DMS 273 treated with DMSO at 0.1 percent for 48 hours (cell line): Measurements from ENCODE around the gene CKLF.
"Not testable (repeated sequence)": the region's sequence is repeated elsewhere in the genome, so short reads cannot be mapped to it uniquely, and the experiment has no call there.

Experiments
- DNase-seq: peaks from one replicate; lab custom pipeline; 2025; lab: John Stamatoyannopoulos, UW

CKLF gene

DNA sequence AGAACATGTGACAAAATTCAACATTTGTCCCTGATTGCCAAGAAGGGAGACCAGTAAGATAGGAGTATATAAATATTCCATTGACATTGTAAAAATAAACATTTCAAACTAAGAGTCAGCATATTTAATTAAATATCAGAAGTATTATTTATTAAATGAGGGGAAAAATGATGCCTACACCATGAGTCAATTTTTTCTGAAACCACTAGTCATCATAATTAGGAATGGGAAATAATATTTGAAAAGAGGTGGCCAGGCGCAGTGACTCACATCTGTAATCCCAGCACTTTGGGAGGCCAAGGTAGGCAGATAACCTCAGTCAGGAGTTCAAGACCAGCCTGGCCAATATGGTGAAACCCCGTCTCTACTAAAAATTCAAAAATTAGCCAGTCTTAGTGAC is 16.0 kb downstream of the CKLF start:
- DNase-seq = no peak

DNA sequence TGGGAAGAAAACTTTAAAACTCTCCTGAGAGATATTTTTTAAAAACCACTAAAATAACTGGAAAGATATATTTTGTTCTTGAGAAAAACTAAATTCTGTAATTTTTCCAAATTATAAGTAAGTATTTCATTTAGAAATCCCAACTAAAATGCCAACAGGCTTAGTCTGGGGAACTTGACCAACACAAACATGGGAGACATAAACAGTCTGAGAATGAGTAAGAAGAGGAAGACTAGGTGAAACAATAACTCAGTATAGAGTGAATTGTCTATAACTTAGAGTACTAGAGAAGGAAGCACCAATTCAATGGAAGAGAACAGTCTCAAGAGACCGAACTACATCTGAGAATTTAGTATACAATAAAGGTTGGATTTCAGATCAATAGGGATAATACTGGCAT is 16.8 kb downstream of the CKLF start:
- no peak for DNase-seq

DNA sequence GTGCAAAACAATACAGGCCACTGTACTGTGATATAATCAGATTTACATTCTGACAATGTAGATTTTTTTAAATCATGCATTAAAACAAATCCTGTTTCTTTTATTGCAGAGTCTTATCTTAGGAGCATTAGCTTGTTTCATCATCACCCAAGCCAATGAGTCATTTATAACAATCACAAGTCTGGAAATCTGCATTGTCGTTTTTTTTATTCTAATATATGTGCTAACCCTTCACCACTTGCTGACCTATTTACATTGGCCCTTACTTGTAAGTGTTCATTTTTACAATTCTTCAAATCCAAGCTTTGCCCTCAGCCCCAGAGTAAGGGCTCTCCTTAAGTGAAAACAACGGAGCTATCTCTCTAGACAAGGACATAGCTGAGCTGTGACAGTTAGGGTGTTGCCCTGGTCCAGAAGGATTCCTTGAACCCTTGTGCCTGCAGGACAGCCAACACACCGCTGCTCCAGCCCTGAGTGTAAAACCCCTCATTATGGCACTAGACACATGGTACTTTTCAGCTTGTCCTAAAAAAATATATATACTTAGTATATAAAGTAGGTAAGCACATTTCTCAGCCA is 17.5 kb downstream of the CKLF start:
- no peak for DNase-seq

DNA sequence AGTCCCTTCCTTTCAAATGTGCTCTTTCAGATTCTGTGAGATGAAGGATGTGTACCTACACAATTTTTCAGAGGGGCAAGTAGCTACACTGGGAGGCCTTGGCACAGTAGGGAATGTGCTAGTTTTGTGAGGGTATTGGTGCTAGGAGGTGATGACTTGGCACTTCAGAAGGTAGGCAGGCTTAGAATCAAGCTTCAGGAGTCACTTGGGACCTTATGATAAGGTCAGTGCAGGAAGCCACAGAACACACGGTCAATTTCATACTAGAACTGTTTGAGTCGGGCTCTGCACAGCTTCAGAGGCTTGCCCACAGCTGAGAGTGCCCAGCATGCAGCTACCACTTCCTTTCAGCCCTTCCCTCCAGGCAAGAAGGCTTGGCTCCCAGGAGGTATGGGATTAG is 20.0 kb downstream of the CKLF start:
- DNase-seq = no peak

DNA sequence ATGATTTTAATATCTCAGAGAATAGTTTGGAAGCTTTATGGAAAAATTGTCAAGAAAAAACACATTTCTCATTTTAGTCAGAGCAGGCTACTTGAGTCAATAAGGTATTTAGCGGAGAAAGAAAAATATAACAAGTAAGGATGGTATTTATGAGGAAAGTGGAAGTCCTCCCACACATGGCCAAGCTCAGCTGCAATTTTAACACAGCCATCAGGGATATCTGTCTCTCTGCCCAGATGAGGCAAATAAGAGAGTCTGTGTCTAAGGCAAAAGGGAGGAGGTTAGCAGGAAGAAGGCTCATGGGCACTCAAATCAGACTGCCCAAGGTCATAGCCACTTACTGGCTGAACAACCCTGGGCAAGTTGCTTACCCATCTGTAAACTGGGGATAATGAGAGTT is 21.7 kb downstream of the CKLF start:
- no peak for DNase-seq

DNA sequence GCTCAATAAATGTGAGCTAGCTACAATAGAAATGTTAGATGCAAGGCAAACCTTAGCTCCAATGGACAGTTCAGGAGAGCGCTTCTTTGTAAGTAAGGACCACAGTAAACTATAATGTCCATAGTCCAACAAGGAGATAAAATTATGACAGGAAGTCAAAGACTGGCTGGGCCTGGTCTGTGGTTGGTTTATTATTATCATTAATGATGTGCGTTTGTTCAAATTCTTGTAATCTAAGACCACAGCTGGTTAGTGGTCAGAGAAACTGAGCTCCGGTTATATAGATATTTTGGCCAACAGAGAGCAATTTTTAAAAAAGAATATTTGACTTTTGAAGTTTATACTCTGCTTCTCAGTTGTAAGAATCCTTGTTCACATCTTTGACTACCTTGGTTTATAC is 22.2 kb downstream of the CKLF start:
- no peak for DNase-seq

DNA sequence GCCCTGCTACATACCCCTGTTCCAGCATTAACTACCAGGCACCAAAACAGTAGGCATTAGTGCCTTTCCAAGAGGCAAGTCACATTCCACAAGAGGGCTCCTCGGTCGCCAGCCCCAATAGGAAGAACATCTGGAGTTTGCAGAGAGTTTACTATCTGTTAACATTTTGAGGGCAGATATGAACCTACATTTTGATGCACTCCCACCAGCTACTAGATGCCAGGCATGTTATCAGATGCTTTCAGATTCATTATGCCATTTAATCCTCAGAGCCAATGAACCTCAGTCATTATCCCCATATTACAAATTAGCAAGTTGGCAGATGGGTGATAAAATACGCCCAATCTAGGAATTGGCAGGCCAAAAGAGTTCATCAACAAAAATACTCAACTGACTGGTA is 22.7 kb downstream of the CKLF start:
- no peak for DNase-seq

DNA sequence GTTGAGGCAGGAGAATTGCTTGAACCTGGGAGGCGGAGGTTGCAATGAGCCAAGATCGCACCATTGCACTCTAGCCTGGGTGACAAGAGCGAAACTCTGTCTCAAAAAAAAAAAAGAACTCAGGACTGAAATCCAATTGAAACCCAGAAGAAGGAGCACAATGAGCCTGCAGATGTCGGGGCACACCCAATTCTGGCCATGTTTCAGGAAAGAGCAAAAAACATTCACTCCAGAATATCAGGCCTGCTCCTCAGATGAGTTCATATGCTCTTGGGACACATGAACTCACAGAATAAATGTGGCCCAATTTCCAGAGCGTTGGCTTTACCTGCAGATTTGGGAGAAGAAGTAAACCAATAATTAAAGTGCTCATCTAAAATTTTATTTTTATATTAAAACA is 23.9 kb downstream of the CKLF start:
- DNase-seq = no peak

DNA sequence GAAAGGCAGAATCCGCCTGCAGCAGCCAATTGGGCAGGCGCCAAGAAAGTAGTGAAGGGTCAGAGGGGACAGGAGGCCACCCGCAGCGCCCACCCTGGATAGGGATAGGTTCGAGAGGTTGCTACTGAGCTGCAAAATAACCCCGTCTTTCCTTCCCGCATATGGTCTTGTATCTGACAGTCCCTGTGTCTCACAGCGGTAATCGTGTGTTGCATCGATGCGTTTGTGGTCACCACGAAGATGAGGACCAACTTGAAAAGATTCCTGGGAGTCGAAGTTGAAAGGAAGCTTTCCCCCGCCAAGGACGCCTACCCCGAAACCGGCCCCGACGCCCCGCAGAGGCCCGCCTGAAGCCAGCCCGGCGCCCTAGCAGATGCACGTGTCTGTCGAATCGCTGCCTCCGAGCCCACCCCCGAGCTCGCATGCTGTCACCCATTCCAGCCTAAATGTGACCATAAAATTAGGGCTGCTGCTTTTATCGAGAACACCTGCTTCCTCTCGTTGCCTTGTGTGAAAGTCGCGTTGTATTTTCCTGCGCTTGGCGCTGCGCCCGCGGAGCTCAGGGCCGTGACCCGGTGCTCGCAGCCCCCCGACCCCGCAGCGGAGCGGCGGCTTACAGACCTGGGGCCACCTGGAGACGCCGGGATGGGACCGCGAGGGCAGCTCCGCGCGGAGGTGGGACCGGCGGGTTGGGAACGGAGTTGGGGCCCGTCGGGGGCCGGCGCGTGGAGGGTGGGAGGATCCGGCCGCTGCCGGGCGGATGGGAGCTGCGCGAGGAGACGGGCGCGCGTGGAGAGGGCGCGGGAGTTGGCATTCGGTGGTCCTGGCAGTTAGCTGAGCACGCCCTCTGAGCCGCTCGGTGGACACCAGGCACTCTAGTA is 26.5 kb downstream of the CKLF start, which contains the start of gene CMTM2:
TSS of gene CMTM2 (plus strand) at position 813 of the 881 bp plus-strand sequence. CDS start 145 bp downstream, outside the sequence.
- no peak for DNase-seq

DNA sequence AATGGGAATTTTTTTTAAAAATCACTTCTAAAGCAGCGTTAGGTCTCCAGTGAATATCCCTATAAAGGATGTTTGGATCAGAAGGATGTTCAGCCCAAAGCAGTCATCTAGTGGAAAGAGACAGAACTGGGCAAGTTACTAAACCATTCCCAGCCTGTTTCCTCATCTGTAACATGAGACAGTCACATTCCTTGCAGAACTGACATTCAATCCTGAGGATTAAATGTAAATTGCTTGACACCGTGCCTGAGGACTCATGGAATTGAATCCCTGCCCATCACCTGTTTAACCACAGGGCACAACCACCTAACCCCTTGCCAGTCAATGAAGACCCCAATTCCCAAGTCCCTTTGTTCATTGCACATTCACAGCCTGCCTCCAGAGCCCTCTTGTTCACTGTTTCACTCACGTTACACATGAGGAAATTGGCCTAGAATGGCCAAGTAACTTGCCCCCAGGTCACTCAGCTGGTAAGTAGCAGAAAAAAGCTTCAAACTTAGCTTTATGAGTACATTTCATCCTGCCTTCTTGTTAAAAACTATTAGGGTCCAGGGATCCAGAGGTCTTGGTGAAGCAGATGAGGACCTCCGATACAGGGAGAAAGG is 28.3 kb downstream of the CKLF start:
- DNase-seq = no peak

DNA sequence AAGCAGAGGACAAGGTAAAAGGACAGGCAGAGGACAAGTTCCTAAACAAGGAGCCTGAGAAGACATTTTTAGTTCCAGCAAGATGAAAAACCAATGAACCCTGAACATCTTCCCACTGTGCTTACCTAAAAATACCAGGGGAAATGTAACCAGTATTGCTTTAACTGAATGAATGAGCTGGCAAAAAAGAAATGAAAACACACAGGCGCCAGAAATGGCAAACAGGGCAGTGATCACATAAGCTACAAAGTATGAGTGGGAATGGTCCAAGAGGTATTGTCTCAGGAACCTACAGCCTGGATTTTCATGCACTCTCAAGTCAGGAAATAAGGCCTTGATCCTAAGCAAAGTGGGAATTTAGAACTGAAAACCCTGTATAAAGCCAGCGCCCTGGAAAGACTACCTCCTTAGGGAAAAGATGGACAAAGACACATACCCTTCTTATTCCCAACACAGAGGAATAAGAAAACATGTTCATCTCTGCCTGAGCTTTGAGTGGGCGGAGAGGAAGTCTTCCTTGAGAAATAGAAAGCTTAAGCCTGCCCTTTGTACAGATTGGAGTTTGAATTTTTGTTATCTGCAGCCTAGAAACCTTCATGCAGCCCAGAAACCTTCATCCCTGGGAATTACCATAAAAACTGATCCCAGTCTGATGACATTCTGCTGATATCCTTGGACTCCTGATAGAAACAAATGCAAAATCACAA is 29.0 kb downstream of the CKLF start:
- DNase-seq = no peak

DNA sequence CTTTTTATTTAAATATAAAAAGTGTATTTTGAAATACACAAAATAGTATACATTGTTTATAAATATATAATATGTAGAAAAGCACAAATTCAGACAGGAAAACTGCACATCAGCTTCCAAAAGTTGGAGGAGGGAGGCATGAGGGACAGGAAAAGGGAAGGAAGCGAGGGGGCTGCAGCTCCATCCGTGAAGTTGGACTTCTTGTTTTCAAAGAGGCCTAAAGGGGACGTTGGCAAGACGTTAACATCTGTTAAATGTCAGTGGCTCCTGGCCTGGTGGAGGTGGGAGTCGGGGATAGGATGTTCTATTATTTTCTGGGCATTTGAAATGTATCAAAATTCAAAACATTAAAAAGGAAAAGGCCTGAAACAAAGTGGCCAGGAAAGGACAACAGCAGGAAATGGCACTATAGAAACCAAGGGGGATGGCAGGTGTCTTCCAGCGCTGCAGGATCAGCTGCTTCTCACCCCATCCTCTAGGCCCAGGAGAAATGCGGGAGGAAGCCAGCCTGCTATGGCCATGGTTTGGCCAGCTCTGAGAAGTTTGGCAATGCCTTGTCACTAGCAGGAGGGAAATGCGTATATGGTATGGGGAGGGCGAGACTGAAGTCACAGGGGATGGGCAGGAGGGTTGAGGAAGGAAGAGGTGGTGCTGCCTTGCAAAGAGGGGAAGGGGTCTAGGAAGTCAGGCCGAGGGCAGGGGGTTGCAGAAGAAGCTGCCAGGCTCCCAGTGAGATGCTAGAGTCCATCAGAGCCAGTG is 33.3 kb downstream of the CKLF start:
- DNase-seq = no peak

DNA sequence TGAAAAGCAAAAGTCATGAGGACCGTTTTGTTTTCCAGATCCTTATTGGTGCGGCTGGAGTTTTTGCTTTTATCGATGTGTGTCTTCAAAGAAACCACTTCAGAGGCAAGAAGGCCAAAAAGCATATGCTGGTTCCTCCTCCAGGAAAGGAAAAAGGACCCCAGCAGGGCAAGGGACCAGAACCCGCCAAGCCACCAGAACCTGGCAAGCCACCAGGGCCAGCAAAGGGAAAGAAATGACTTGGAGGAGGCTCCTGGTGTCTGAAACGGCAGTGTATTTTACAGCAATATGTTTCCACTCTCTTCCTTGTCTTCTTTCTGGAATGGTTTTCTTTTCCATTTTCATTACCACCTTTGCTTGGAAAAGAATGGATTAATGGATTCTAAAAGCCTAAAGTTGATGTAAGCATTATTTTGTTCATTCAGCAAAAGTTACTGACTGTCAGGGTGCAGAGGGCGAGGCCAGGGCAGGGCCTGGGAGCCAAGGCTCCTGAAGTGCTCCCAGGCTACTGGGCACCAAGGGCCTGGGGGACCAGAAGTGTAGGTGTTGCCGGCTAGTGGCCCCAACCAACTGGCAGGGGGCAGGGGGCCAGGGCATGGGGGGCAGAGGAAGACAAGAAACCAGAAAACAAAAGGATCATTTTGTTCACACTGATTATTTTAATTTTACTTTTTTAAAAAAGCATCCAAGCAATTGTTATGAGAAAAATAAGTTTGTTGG is 35.7 kb downstream of the CKLF start:
- no peak for DNase-seq

DNA sequence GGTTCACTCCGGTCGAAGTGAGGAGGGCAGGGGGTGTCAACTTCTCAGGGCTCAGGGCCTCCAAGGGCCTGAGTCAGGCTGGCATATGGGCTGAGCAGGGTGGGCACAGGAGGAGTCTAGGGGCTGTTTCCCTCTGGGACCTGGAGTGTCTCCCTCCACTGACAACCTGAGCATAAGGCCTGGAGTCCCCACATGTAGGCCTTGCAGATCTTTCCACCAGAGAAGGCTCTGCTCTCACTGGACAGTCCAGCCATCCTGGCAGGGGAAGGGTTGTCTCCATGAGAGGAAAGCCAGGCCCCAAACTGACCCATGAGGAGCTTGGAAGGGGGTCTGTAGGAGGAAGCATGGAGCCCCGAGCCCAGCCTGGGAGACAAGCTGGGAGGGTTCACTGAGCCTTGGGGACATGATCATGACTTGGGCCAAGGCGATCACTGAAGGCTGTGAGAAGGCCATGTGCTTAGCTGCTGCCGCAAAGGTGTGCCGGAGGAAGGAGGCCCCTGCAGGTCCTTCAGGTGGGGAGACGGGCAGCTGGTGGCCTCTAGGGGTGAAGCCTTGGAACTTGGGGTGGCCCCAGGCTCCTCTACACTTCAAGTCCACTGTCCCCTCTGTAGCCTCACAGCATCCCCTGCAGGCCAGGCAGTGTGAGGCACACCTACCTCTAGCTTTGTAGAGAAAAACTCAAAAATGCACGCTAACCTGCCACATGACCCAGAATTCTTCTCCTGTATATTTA is 36.8 kb downstream of the CKLF start:
- DNase-seq = no peak

DNA sequence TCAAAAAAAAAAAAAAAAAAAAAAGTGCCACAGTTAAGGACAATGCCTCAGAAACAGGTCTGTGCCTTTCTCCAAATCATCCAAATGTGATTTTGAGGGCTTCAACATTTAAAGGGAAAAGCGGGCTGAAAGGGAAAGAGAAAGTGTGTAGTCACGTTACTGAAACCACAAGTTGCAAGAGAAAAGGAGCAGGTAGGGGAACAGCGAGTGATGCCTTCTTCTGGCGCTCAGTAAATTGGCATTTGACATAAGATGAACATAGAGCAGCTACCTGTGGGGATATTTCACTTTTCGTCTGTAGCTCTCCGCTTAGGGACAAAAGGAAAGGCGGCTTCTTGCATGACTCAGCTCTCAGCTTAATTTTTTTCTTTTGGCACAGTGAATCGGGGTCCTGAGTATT is 37.9 kb downstream of the CKLF start:
- DNase-seq = no peak

DNA sequence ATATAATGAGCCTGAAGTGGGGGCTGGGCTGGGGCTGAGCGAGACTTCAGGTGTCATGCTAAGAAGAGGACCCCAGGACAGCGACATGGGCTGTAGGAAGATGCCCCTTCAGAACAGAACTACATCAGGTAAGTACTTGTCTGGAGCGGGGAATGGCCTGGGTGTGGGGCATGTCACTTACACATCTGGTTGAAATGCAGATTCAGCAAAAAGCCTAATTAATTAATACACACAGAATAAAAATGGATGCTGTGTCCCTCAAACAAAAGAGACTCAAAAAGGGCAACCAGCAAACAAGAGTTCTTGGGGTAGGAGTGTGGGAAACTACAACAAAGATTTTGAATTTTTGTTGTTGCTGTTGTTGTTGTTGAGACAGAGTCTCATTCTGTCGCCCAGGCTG is 38.6 kb downstream of the CKLF start:
- DNase-seq = no peak

DNA sequence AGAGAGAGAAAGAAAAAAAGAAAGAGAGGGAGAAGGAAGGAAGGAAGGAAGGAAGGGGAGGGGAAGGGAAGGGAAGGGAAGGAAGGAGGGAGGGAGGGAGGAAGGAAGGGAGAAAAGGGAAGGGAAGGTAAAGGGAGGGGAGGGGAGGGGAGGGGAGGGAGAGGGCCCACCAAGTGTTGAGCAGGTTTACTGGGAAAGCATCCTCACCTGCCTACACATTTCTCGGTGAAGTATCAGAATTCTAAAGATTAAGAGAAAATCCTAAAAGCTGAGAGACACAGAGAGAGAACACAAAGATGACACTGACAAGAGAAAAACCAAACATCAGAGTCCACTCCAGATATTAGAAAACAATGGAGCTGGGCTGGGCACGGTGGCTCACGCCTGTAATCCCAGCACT is 39.9 kb downstream of the CKLF start:
- DNase-seq = no peak

DNA sequence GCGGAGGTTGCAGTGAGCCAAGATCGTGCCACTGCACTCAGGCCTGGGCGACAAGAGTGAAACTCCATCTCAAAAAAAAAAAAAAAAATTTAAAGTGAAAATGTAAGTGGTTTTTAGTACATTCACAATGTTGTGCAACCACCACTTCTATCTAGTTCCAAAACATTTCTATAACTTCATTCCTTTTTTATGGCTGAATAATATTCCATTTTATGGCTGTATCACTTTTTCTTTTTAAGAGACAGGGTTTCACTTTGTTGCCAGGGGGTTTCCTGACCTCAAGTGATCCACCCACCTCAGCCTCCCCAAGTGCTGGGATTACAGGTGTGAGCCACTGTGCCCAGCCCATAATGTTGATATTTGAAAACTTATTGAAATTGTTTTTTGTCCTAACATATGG is 40.4 kb downstream of the CKLF start:
- no peak for DNase-seq

DNA sequence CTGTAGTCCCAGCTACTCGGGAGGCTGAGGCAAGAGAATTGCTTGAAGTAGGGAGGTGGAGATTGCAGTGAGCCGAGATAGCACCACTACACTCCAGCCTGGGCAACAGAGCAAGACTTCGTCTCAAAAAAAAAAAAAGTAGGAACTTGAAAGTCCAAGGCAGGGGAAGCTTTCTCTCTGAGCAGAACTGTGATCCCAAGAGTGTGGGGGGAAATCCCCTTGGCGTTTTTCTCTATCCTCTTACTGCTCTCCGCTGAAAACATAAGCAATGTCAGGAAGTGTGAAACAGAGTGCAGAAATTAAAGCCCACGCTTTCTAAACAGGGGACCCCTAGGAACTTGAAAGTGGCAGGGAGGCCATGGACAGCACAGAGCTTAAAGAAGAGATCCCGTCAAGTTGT is 42.4 kb downstream of the CKLF start:
- no peak for DNase-seq

DNA sequence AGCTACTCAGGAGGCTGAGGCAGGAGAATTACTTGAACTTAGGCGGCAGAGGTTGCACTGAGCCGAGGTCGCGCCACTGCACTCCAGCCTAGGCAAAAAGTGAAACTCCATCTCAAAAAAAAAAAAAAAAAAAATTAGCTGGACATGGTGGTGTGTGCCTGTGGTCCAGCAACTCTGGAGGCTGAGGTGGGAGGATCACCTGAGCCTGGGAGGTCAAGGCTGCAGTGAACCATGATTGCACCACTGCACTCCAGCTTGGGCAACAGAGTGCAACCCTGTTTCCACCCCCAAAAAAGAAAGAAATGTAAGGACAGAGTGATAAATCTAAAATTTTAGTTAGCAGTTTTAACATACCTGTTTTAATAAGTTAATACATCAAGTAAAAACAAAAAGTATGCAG is 44.2 kb downstream of the CKLF start:
- DNase-seq = not testable (repeated sequence)
